ENCODE data around the gene FAM174B. TPM values are rescaled to one million over a fixed set of nuclear protein-coding genes. Genes with fewer than 3 reads are reported as not detected.

FAM174B gene
- total RNA-seq, 1 donor from 2014 or later = 16.7 TPM

GRCh38 chr15:92605225-92605944 is 50.2 kb downstream of the FAM174B start:
- no peak for FAIRE-seq
- no peak for DNase-seq (ENCODE audit: low spot score in 2 of 2)

GRCh38 chr15:92603743-92604470 is 51.7 kb downstream of the FAM174B start:
- DNase-seq (ENCODE audit: low spot score in 2 of 2) (no peak), FAIRE-seq (no peak)

GRCh38 chr15:92603278-92603677 is 52.3 kb downstream of the FAM174B start:
- FAIRE-seq = no peak
- no peak for DNase-seq (ENCODE audit: low spot score in 2 of 2)

- no peak for DNase-seq (ENCODE audit: low spot score in 2 of 2)
- FAIRE-seq = no peak
Measured at GRCh38 chr15:92602267-92602593, 53.3 kb downstream of the FAM174B start.

- FAIRE-seq = no peak
- no peak for DNase-seq (ENCODE audit: low spot score in 2 of 2)
Measured at GRCh38 chr15:92601592-92602266, 53.8 kb downstream of the FAM174B start.

GRCh38 chr15:92600856-92601255 is 54.7 kb downstream of the FAM174B start:
- DNase-seq (ENCODE audit: low spot score in 2 of 2) (no peak), FAIRE-seq (no peak)

GRCh38 chr15:92599394-92599970 is 56.1 kb downstream of the FAM174B start:
- FAIRE-seq = no peak
- no peak for DNase-seq (ENCODE audit: low spot score in 2 of 2)

GRCh38 chr15:92597548-92597947 is 58.0 kb downstream of the FAM174B start:
- DNase-seq (ENCODE audit: low spot score in 2 of 2) (no peak), FAIRE-seq (no peak)

- FAIRE-seq (no peak), DNase-seq (ENCODE audit: low spot score in 2 of 2) (no peak)
Measured at GRCh38 chr15:92596623-92597022, 59.0 kb downstream of the FAM174B start.

- FAIRE-seq (no peak), DNase-seq (ENCODE audit: low spot score in 2 of 2) (no peak)
Measured at GRCh38 chr15:92595506-92596381, 59.8 kb downstream of the FAM174B start.

GRCh38 chr15:92591275-92591674 is 64.3 kb downstream of the FAM174B start:
- no peak for FAIRE-seq
- DNase-seq (ENCODE audit: low spot score in 2 of 2) = no peak

- DNase-seq (ENCODE audit: low spot score in 2 of 2) (no peak), FAIRE-seq (no peak)
Measured at GRCh38 chr15:92586966-92587365, 68.6 kb downstream of the FAM174B start.

- no peak for DNase-seq (ENCODE audit: low spot score in 2 of 2)
- no peak for FAIRE-seq
Measured at GRCh38 chr15:92586383-92586942, 69.1 kb downstream of the FAM174B start.

GRCh38 chr15:92584105-92584504 is 71.5 kb downstream of the FAM174B start:
- FAIRE-seq (no peak), DNase-seq (ENCODE audit: low spot score in 2 of 2) (no peak)

- FAIRE-seq = no peak
- no peak for DNase-seq (ENCODE audit: low spot score in 2 of 2)
Measured at GRCh38 chr15:92583096-92584034, 72.2 kb downstream of the FAM174B start.

- DNase-seq (ENCODE audit: low spot score in 2 of 2) (no peak), FAIRE-seq (no peak)
Measured at GRCh38 chr15:92582206-92582605, 73.4 kb downstream of the FAM174B start.

GRCh38 chr15:92580933-92581445 is 74.6 kb downstream of the FAM174B start:
- no peak for DNase-seq (ENCODE audit: low spot score in 2 of 2)
- no peak for FAIRE-seq

- DNase-seq (ENCODE audit: low spot score in 2 of 2) (no peak), FAIRE-seq (no peak)
Measured at GRCh38 chr15:92580521-92580920, 75.1 kb downstream of the FAM174B start.

All from frontal cortex (tissue), 4 donors.